Measurements from ENCODE around the gene CDK16.

- TF ChIP-seq POLR2AphosphoS5 (IDR thresholded peaks at IDR 0.05; ENCODE audit: low read depth, low read length) (no peak), CTCF (IDR thresholded peaks at IDR 0.05) (no peak), SIN3A (IDR thresholded peaks at IDR 0.05; ENCODE audit: borderline replicate concordance, insufficient read depth, low read depth, low read length) (no peak), REST (IDR thresholded peaks at IDR 0.05; ENCODE audit: insufficient read depth in 1 of 2, low read depth in 2 of 2, low read length in 1 of 2) (no peak)
Observed at GRCh38 chrX:47181301-47181700, 37.2 kb upstream of the CDK16 start.

Measured in Panc1 (cell line).